ENCODE data around the gene TSPAN9.

- no peak for TF ChIP-seq CTCF (conservative IDR thresholded peaks at IDR 0.05; ENCODE audit: low read depth, low read length)
- no peak for TF ChIP-seq EZH2 (IDR thresholded peaks at IDR 0.05; ENCODE audit: borderline replicate concordance, low read depth, low read length, poor library complexity, severe bottlenecking)
These were observed 166.4 kb downstream of the TSPAN9 start for GRCh38 chr12:3243376-3244084.
